Superior temporal gyrus (tissue), 1 donor: ENCODE measurements around the gene RPL7A.

Experiments used
- DNase-seq: peaks from one replicate; pipeline ENCODE4 v3.0.0-alpha.2; 2016; ENCODE audit errors: extremely low spot score

Gene RPL7A

GRCh38 chr9:133347515-133347984, 468 bp upstream of the RPL7A start:
- no peak for DNase-seq

- no peak for DNase-seq
Measured at GRCh38 chr9:133348718-133349573, 928 bp downstream of the RPL7A start.

- DNase-seq: no peak
Measured at GRCh38 chr9:133349965-133350616, 2.1 kb downstream of the RPL7A start.

DNA sequence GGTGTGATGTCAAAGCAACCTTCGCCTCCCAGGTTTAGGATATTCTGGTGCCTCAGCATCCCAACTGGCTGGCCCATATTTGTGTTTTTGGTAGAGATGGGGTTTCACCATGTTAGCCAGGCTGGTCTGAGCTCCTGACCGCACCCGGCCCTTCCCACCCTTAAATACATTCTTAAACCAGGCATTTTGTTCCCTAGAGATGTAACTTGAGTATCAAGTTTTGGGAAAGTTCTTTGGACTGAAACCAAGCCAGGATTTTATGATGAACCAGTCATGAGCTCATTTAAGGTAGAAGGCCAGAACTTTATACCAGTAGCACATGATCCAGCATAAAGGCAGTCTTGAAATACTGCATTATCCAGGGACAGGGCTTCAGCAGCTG, 3.5 kb downstream of the RPL7A start:
- no peak for DNase-seq

GRCh38 chr9:133351908-133352634, 4.1 kb downstream of the RPL7A start:
- DNase-seq: no peak

DNA sequence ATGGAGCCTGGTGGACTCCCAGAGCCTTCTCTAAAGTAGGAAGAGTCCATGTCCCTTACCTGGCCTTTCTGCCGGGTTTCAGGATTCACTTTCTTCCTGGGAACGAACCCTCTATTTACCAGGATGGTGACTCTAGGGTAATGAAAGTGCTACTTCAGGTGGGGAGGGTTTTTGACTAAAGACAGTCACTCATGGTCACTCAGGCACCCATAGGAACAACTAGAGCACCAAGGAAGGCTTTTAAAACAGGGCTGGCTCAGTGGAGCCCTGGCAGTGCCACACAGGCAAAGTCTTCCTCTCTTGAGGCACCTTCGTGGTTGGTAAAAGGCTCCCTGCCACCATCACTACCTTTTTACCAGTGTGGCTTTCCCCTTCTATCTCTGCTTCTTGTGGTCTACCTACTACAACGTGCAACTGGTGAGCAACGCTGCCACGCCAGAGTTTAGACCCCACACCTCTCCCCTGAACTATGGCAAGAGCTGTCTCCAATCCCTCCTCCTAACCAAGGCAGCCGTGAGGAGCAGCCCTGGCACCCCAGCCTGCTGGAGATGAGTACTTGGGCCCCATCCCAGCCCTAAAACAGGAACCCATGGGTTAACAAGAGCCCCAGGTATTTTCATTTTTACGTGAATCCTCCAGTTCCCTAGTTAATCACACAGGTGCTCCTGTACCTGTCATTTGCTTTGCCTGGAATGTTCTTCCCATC, 4.8 kb downstream of the RPL7A start:
- DNase-seq: no peak

GRCh38 chr9:133353548-133353947, 5.5 kb downstream of the RPL7A start:
- DNase-seq: no peak

GRCh38 chr9:133354766-133355165, 6.7 kb downstream of the RPL7A start:
- DNase-seq: no peak

DNA sequence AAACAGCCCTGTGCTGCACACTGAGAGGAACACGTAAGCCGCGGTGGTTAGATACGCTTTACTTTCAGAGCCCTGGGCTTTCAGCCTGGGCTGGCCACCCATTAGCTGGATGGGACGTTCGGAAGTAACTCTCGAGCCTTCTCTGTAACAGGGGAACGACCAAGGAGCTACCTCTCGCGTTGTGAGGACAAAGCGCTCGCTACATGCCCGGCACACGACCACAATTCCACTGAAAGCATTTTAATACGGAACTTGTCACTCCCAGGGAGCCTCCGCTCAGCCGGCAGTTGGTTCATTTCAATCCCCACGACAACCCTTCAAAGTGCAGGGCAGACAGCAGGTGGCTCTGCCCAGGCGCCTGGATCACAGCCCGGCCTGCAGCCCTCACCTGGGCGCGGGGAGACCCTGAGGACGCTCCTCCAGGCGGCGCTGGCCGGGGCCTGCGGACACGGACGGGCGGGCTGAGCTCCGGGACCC, 7.9 kb downstream of the RPL7A start:
- no peak for DNase-seq

GRCh38 chr9:133356391-133357091, 8.5 kb downstream of the RPL7A start, which contains the start of the genes SURF1 and SURF2:
Gene SURF1, minus strand, starts transcription at chr9:133356487. Its CDS starts 34 bp downstream, at chr9:133356453.
Gene SURF2, plus strand, starts transcription at chr9:133356550. Its CDS starts 43 bp downstream, at chr9:133356593.
- peak; percentile 80 for DNase-seq

- DNase-seq: no peak
Measured at GRCh38 chr9:133357656-133358055, 9.6 kb downstream of the RPL7A start.

- no peak for DNase-seq
Measured at GRCh38 chr9:133359399-133360175, 11.6 kb downstream of the RPL7A start.

DNA sequence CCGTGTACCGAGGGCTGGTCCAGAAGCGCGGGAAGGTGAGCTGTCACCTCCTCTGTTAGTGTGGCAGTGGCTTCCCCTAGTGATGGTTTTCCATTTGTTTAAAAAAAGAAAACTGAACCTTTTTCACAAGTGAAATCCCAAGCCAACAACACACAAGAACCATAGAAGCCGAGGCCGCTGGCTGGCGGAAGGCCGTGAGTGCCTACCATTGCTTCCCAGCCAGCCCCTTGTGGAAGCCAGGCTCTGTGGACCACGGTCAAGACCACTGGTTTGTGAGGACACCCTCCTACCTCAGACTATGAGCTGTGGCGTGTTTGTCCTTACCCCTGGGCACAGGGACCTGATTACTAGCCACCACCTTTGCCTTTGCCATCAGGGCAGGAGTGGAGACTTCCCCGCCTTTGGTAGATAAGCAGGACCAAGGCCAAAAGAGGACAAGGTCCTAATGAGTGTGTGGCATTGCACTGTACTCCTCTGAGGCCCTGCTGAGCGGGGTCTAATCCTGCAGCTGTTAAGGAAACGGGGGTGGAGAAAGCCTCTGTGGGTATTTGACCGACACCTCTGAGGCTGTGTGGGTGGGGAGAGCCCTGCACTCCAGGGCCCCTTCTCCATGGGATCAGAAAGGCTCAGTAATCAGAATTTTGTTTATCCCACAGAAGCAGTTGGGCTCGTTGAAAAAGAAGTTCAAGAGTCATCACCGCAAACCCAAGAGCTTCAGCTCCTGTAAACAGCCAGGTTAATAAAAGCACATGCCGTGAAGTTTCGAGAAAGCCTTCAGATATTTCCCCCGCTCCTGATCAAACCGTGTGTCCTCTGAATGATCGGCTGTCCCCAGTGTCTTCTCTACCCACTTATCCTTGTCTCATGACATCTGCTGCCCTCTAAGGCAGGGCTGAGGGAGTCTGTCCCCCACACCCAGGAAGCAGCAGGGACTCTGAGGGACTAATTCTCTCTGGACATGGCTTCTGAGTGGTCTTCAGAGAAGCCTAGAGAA, 12.7 kb downstream of the RPL7A start:
- DNase-seq: no peak

- DNase-seq: no peak
Measured at GRCh38 chr9:133361507-133362092, 13.6 kb downstream of the RPL7A start.

DNA sequence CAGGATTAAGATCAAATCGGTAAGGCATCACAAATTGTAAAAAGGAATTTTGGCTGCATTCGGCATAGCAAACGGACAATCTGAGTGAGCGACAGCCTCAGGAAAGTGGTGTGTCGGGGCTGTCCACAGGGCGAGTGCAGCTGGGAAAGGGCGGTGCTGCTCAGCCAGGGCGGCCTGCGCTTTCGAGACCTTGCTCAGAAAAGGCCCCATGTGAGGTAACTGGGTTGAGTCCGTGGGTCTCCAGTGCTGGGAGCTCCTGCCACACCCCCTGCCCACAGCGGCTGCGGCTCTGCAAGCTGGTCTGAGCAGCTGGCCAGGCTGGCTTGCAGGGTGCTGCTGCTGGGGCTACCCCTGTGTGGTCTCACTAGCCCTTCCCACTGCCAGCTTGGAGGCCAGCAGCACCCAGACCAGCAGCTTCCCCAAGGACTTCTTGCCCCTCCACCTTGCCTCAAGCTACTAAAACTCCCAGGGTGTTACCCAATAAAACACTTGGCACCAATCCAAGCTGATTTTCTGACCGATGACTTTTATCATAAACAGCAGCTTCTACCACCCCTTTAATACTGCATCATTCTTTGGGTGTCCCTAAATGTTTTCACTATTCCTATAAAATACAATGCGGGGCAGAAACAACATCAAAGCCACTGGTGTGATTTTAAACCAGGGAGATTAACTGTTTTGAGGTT, 14.5 kb downstream of the RPL7A start:
- no peak for DNase-seq

DNA sequence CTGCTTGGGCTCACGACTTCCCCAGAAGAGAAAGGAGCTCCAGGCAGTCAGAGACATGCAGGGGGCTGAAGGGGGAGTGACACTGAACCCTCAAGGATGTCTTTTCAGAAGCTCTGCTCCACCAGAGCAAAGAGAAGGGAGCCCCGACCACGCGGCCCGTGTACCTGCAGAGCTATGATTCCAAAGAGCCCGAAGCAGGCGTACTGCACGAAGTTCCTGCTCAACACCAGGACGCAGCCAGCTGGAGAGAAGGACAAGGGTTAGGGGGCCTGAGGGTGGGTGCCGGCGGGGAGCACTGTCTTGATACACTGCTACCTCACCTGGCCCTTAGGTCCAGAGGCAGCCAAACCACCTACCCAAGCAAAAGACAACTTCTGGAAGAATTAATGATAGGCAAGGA, 18.4 kb downstream of the RPL7A start:
- no peak for DNase-seq

- no peak for DNase-seq
Measured at GRCh38 chr9:133367221-133367620, 19.2 kb downstream of the RPL7A start.

GRCh38 chr9:133367778-133368177, 19.8 kb downstream of the RPL7A start:
- no peak for DNase-seq
